H9 (cell line): ENCODE data around the gene MAGED1. TPM values are rescaled to one million over a fixed set of nuclear protein-coding genes. Genes with fewer than 3 reads are reported as not detected.

Experiments
- DNase-seq: peaks from one replicate; pipeline ENCODE4 v3.0.0-alpha.2; 2017
- H2AFZ ChIP-seq: one replicate; pipeline ENCODE4 v1.6.1; 2013; ENCODE audit warnings: mild to moderate bottlenecking, low read length, control low read depth, moderate library complexity
- H2AK5ac ChIP-seq: 2 replicates; pipeline ENCODE4 v1.6.1; 2013; ENCODE audit warnings: low read length, control low read depth, mixed read lengths; ENCODE audit not compliant: insufficient read length
- H2BK120ac ChIP-seq: one replicate; pipeline ENCODE4 v1.6.1; 2013; ENCODE audit warnings: low read depth, mild to moderate bottlenecking, low read length, control low read depth, inconsistent platforms; ENCODE audit not compliant: poor library complexity, severe bottlenecking
- H2BK12ac ChIP-seq: 2 replicates; pipeline ENCODE4 v1.6.1; 2013; ENCODE audit warnings: low read length, control low read depth, mixed read lengths, low read depth; ENCODE audit not compliant: insufficient read length
- H2BK15ac ChIP-seq: 2 replicates; pipeline ENCODE4 v1.6.1; 2013; ENCODE audit warnings: low read depth, low read length, control low read depth
- H2BK20ac ChIP-seq: one replicate; pipeline ENCODE4 v1.6.1; 2013; ENCODE audit warnings: low read depth, mild to moderate bottlenecking, low read length, control low read depth, inconsistent platforms; ENCODE audit not compliant: poor library complexity, severe bottlenecking
- H2BK5ac ChIP-seq: 2 replicates; pipeline ENCODE4 v1.6.1; 2013; ENCODE audit warnings: low read length, control low read depth, mixed read lengths; ENCODE audit not compliant: insufficient read length
- H3K14ac ChIP-seq: 2 replicates; pipeline ENCODE4 v1.6.1; 2013; ENCODE audit warnings: low read length, control low read depth; ENCODE audit not compliant: insufficient read depth
- H3K18ac ChIP-seq: 2 replicates; pipeline ENCODE4 v1.6.1; 2013; ENCODE audit warnings: low read depth, mild to moderate bottlenecking, mixed read lengths, low read length, control low read depth; ENCODE audit not compliant: insufficient read length
- H3K23ac ChIP-seq: 2 replicates; pipeline ENCODE4 v1.6.1; 2013; ENCODE audit warnings: low read length, control low read depth, mixed read lengths, low read depth; ENCODE audit not compliant: insufficient read length
- H3K23me2 ChIP-seq: 2 replicates; pipeline ENCODE4 v1.6.1; 2013; ENCODE audit warnings: low read depth, mild to moderate bottlenecking, mixed read lengths, low read length, control low read depth; ENCODE audit not compliant: insufficient read length, poor library complexity, severe bottlenecking
- H3K27ac ChIP-seq: 2 replicates; pipeline ENCODE4 v1.5.1; 2013; ENCODE audit warnings: low read length, control low read depth, mixed read lengths, low read depth; ENCODE audit not compliant: insufficient read length
- H3K27me3 ChIP-seq: 2 replicates; pipeline ENCODE4 v1.6.1; 2013; ENCODE audit warnings: low read length, control low read depth, inconsistent platforms; ENCODE audit not compliant: insufficient read depth
- H3K4ac ChIP-seq: 2 replicates; pipeline ENCODE4 v1.6.1; 2013; ENCODE audit warnings: low read depth, mild to moderate bottlenecking, control low read depth, inconsistent platforms, low read length, moderate library complexity
- H3K4me1 ChIP-seq: 2 replicates; pipeline ENCODE4 v1.6.1; 2013; ENCODE audit warnings: low read length, control low read depth, inconsistent platforms; ENCODE audit not compliant: insufficient read depth
- H3K4me2 ChIP-seq: 2 replicates; pipeline ENCODE4 v1.6.1; 2013; ENCODE audit warnings: low read length, control low read depth, mixed read lengths; ENCODE audit not compliant: insufficient read length, insufficient read depth
- H3K56ac ChIP-seq: 2 replicates; pipeline ENCODE4 v1.6.1; 2013; ENCODE audit warnings: low read depth, mild to moderate bottlenecking, mixed read lengths, low read length, control low read depth; ENCODE audit not compliant: insufficient read length
- H3K79me1 ChIP-seq: 2 replicates; pipeline ENCODE4 v1.6.1; 2013; ENCODE audit warnings: low read depth, mild to moderate bottlenecking, moderate library complexity, low read length, control low read depth, inconsistent platforms; ENCODE audit not compliant: insufficient read depth, poor library complexity, severe bottlenecking
- H3K79me2 ChIP-seq: 2 replicates; pipeline ENCODE4 v1.6.1; 2013; ENCODE audit warnings: low read length, control low read depth, inconsistent platforms; ENCODE audit not compliant: insufficient read depth
- H3K9ac ChIP-seq: 2 replicates; pipeline ENCODE4 v1.6.1; 2013; ENCODE audit warnings: low read length, control low read depth, mixed read lengths; ENCODE audit not compliant: insufficient read length; ENCODE audit errors: extremely low read depth
- H3K9me3 ChIP-seq: one replicate; pipeline ENCODE4 v1.6.1; 2013; ENCODE audit warnings: low read depth, low read length, inconsistent platforms; ENCODE audit not compliant: control insufficient read depth
- H3T11ph ChIP-seq: one replicate; pipeline ENCODE4 v1.6.1; 2013; ENCODE audit warnings: mild to moderate bottlenecking, low read length, control low read depth, inconsistent platforms
- H4K20me1 ChIP-seq: one replicate; pipeline ENCODE4 v1.6.1; 2013; ENCODE audit not compliant: control insufficient read depth, insufficient read length, insufficient read depth
- H4K5ac ChIP-seq: 2 replicates; pipeline ENCODE4 v1.6.1; 2013; ENCODE audit warnings: low read depth, mild to moderate bottlenecking, mixed read lengths, low read length, control low read depth; ENCODE audit not compliant: insufficient read length
- H4K8ac ChIP-seq: replicated peaks from 2 replicates; pipeline ENCODE4 v1.6.1; 2013; ENCODE audit warnings: low read length, control low read depth, mixed read lengths, low read depth; ENCODE audit not compliant: insufficient read length
- H4K91ac ChIP-seq: 2 replicates; pipeline ENCODE4 v1.6.1; 2013; ENCODE audit warnings: low read depth, mild to moderate bottlenecking, moderate library complexity, mixed read lengths, low read length, control low read depth; ENCODE audit not compliant: insufficient read length
- H3K27ac Mint-ChIP-seq, 3 experiments: 2 replicates in 2 of 3; 3 replicates in 1 of 3; pipeline ENCODE4 v1.8.0; 2020 to 2021; ENCODE audit warnings: mixed read lengths in 3 of 3, mild to moderate bottlenecking in 1 of 3, moderate library complexity in 1 of 3
- H3K27me3 Mint-ChIP-seq: 2 replicates; pipeline ENCODE4 v1.8.0; 2021; ENCODE audit warnings: low read depth, mild to moderate bottlenecking, moderate library complexity, mixed read lengths
- H3K36me3 Mint-ChIP-seq, 3 experiments: 2 replicates in 2 of 3; 3 replicates in 1 of 3; pipeline ENCODE4 v1.8.0; 2020 to 2021; ENCODE audit warnings: low read depth in 3 of 3, mixed read lengths in 3 of 3; ENCODE audit not compliant: insufficient read depth in 1 of 3
- H3K4me1 Mint-ChIP-seq, 2 experiments: 2 replicates each; pipeline ENCODE4 v1.8.0; 2020; ENCODE audit warnings: mixed read lengths in 2 of 2
- H3K4me3 Mint-ChIP-seq, 2 experiments: 2 replicates in 1 of 2; 3 replicates in 1 of 2; pipeline ENCODE4 v1.8.0; 2020 to 2021; ENCODE audit warnings: mild to moderate bottlenecking in 2 of 2, mixed read lengths in 2 of 2, moderate library complexity in 1 of 2
- H3K9me3 Mint-ChIP-seq, 2 experiments: 2 replicates in 1 of 2; 3 replicates in 1 of 2; pipeline ENCODE4 v1.8.0; 2020; ENCODE audit warnings: mild to moderate bottlenecking in 2 of 2, mixed read lengths in 2 of 2, moderate library complexity in 1 of 2
- WGBS: extraction: QIAGEN DNeasy Blood & Tissue Kit; methylation state at CpG from one replicate; pipeline ENCODE4 v1.1.7; 2013; ENCODE audit warnings: missing lambda C conversion rate, low lambda C conversion rate, mixed read lengths; ENCODE audit not compliant: insufficient read length; ENCODE audit errors: extremely low coverage; 5-methylcytosine and 5-hydroxymethylcytosine counted together
- total RNA-seq: library from RNA; stranded (reverse); gene quantifications from 2 replicates; pipeline ENCODE4 v1.2.1, GENCODE V29; 2021
- TF ChIP-seq, protein P1 (sequence below): fragments of 200-600 bp; sonication (generic); conservative IDR thresholded peaks from 3 replicates; pipeline ENCODE4 v1.8.0; 2021; ENCODE audit warnings: antibody characterized with exemption, mild to moderate bottlenecking

MAGED1 gene
- total RNA-seq, 1 experiment from 2014 or later, result 163 TPM

DNA sequence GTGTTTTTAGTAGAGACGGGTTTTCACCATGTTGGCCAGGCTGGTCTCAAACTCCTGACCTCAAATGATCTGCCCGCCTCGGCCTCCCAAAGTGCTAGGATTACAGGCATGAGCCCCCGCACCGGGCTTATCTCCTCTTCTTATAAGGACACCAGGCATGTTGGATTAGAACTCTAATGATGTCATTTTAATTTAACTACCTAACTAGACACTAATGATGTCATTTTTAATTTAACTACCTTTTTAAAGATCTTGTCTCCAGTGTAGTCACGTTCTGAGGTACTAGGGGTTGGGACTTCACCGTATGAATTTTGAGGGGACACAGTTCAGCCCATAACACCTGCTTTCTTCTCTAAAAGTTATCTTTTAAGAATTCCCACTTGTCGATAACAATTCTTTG, 37.7 kb upstream of the MAGED1 start:
- no peaks in the 10 kb centered on the region; the same call in 1 of the 2 replicates for H3K27me3 Mint-ChIP-seq
- H4K91ac ChIP-seq, result no peak overlapping the region
- peaks cover 73 to 78% of the 10 kb centered on the region in 2 experiments for H3K9me3 Mint-ChIP-seq
- no peak overlapping the region for H3K4me3 Mint-ChIP-seq
- no peak overlapping the region for H3K9ac ChIP-seq
- no peaks in the 10 kb centered on the region for H4K20me1 ChIP-seq
- no peak overlapping the region for H3K56ac ChIP-seq
- peaks cover 44 to 49% of the 10 kb centered on the region in 2 experiments for H3K4me1 Mint-ChIP-seq
- peaks cover 4% of the 10 kb centered on the region; the same call in 1 of the 2 replicates for H3K79me2 ChIP-seq
- no peak overlapping the region for H4K8ac ChIP-seq
- H3K18ac ChIP-seq, result no peak overlapping the region
- TF ChIP-seq, protein P1, sequence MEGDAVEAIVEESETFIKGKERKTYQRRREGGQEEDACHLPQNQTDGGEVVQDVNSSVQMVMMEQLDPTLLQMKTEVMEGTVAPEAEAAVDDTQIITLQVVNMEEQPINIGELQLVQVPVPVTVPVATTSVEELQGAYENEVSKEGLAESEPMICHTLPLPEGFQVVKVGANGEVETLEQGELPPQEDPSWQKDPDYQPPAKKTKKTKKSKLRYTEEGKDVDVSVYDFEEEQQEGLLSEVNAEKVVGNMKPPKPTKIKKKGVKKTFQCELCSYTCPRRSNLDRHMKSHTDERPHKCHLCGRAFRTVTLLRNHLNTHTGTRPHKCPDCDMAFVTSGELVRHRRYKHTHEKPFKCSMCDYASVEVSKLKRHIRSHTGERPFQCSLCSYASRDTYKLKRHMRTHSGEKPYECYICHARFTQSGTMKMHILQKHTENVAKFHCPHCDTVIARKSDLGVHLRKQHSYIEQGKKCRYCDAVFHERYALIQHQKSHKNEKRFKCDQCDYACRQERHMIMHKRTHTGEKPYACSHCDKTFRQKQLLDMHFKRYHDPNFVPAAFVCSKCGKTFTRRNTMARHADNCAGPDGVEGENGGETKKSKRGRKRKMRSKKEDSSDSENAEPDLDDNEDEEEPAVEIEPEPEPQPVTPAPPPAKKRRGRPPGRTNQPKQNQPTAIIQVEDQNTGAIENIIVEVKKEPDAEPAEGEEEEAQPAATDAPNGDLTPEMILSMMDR, result no peak
- H4K5ac ChIP-seq, result no peak overlapping the region
- H3K4me2 ChIP-seq, result no peak overlapping the region
- 100% methylated on average over 1 of the region's 8 CpGs for WGBS
- no peaks in the 10 kb centered on the region for H3K27me3 ChIP-seq
- no peak overlapping the region for H3K14ac ChIP-seq
- no peak overlapping the region for H2BK15ac ChIP-seq
- no peak overlapping the region for H2BK20ac ChIP-seq
- H3K36me3 Mint-ChIP-seq, result peaks cover 30 to 39% (median 34%) of the 10 kb centered on the region in 3 experiments
- no peak overlapping the region for H3K4ac ChIP-seq
- H3K4me1 ChIP-seq, result no peaks in the 10 kb centered on the region; the same call in 1 of the 2 replicates
- no peak overlapping the region for H3K23ac ChIP-seq
- H3T11ph ChIP-seq, result no peak overlapping the region
- no peak overlapping the region for H3K27ac ChIP-seq
- no peak overlapping the region for H2AK5ac ChIP-seq
- no peak for DNase-seq
- H2BK5ac ChIP-seq, result no peak overlapping the region
- peaks cover 34% of the 10 kb centered on the region for H3K9me3 ChIP-seq
- no peaks in the 10 kb centered on the region for H3K23me2 ChIP-seq
- H2BK12ac ChIP-seq, result no peak overlapping the region
- no peak overlapping the region for H2AFZ ChIP-seq
- no peak overlapping the region for H3K27ac Mint-ChIP-seq
- no peak overlapping the region for H2BK120ac ChIP-seq
- no peaks in the 10 kb centered on the region for H3K79me1 ChIP-seq
